Loucy (cell line): ENCODE results near the gene CRYBB2.

Experiments
- H2AFZ ChIP-seq: fragments of 200-600 bp; sonication (generic); 2 replicates; pipeline ENCODE4 v1.6.0; 2016; ENCODE audit warnings: antibody characterized with exemption, mild to moderate bottlenecking, low read length, moderate library complexity
- H3F3A ChIP-seq: fragments of 200-600 bp; 2 replicates; pipeline ENCODE4 v1.6.0; 2016; ENCODE audit warnings: antibody characterized with exemption, low read depth, mild to moderate bottlenecking
- H3K27me3 ChIP-seq: fragments of 200-600 bp; sonication (generic); 2 replicates; pipeline ENCODE4 v1.6.1; 2014; ENCODE audit warnings: low read length, mild to moderate bottlenecking; ENCODE audit not compliant: insufficient read depth, poor library complexity, severe bottlenecking
- H3K36me3 ChIP-seq: fragments of 200-600 bp; sonication (generic); 2 replicates; pipeline ENCODE4 v1.6.1; 2016; ENCODE audit warnings: low read length; ENCODE audit not compliant: insufficient read depth
- H3K4me1 ChIP-seq: fragments of 200-600 bp; sonication (generic); 2 replicates; pipeline ENCODE4 v1.5.1; 2014; ENCODE audit warnings: low read length, mild to moderate bottlenecking; ENCODE audit not compliant: insufficient read depth, poor library complexity, severe bottlenecking
- H3K4me2 ChIP-seq: fragments of 200-600 bp; sonication (generic); 2 replicates; pipeline ENCODE4 v1.6.0; 2014; ENCODE audit warnings: antibody characterized with exemption, low read length, low read depth, mild to moderate bottlenecking; ENCODE audit not compliant: poor library complexity, severe bottlenecking
- H3K4me3 ChIP-seq: fragments of 200-600 bp; sonication (generic); 2 replicates; pipeline ENCODE4 v1.5.1; 2014; ENCODE audit warnings: low read length, mild to moderate bottlenecking, mixed read lengths; ENCODE audit not compliant: poor library complexity, severe bottlenecking
- H3K79me2 ChIP-seq: fragments of 200-600 bp; sonication (generic); 2 replicates; pipeline ENCODE4 v1.6.1; 2014; ENCODE audit warnings: low read length; ENCODE audit not compliant: insufficient read depth
- H3K9ac ChIP-seq: fragments of 200-600 bp; sonication (generic); 2 replicates; pipeline ENCODE4 v1.6.0; 2014; ENCODE audit warnings: mild to moderate bottlenecking, low read depth, low read length, moderate library complexity; ENCODE audit not compliant: poor library complexity, severe bottlenecking
- H3K9me2 ChIP-seq: fragments of 200-600 bp; sonication (generic); replicated peaks from 2 replicates; pipeline ENCODE4 v1.6.1; 2016; ENCODE audit warnings: low read depth, low read length, mixed read lengths
- H3K9me3 ChIP-seq: fragments of 200-600 bp; sonication (generic); 2 replicates; pipeline ENCODE4 v1.6.1; 2014; ENCODE audit warnings: mild to moderate bottlenecking, antibody characterized with exemption, low read length, low read depth; ENCODE audit not compliant: insufficient read depth
- H4K20me1 ChIP-seq: fragments of 200-600 bp; sonication (generic); 2 replicates; pipeline ENCODE4 v1.6.0; 2014; ENCODE audit warnings: antibody characterized with exemption, low read length, mild to moderate bottlenecking; ENCODE audit not compliant: insufficient read depth, poor library complexity, severe bottlenecking
- CTCF ChIP-seq: fragments of 200-600 bp; sonication (generic); conservative IDR thresholded peaks from 2 replicates; pipeline ENCODE4 v1.5.1; 2014; ENCODE audit warnings: mild to moderate bottlenecking, antibody characterized with exemption, low read length
- EZH2phosphoT487 ChIP-seq: fragments of 200-600 bp; IDR thresholded peaks from 2 replicates; pipeline ENCODE4 v1.6.1; 2018; ENCODE audit warnings: antibody characterized with exemption, mild to moderate bottlenecking, moderate library complexity, borderline replicate concordance

The CRYBB2 gene

GRCh38 chr22:25208743-25209505 lies 10.5 kb upstream of the CRYBB2 start:
- Histone ChIP-seq H3F3A (no peaks in the 10 kb centered on the region), H3K9ac (no peak overlapping the region), H3K4me1 (no peaks in the 10 kb centered on the region), H2AFZ (no peak overlapping the region), H3K4me2 (no peak overlapping the region), H3K36me3 (no peaks in the 10 kb centered on the region), H3K9me2 (no peaks in the 10 kb centered on the region), H3K27me3 (no peaks in the 10 kb centered on the region), H4K20me1 (no peaks in the 10 kb centered on the region), H3K9me3 (no peaks in the 10 kb centered on the region), H3K79me2 (no peaks in the 10 kb centered on the region), H3K4me3 (no peak overlapping the region)
- no peak for TF ChIP-seq EZH2phosphoT487
- no peak for TF ChIP-seq CTCF

DNA sequence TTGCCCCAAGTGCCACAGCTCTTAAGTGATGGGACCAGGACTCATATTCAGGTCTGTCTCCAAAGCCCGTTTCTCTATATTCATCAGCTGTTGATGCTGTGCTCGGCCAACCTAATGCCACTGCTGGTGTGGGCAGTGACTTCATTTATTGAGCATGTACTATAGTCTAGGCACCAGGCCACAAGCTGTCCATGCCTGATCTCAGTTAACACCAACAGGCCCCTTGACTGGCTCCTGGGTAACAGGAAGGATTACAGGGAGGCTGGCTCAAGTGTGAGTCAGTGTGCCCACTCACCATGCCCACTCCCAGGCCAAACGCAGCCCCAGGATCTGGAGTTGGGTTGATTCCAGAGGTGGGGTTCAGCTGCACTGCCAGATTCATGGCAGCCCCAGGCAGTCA lies 8.6 kb upstream of the CRYBB2 start:
- H3F3A ChIP-seq = no peaks in the 10 kb centered on the region
- H3K9me2 ChIP-seq = no peaks in the 10 kb centered on the region
- H2AFZ ChIP-seq = no peak overlapping the region
- no peaks in the 10 kb centered on the region for H3K27me3 ChIP-seq
- H3K4me1 ChIP-seq = no peaks in the 10 kb centered on the region
- TF ChIP-seq CTCF = no peak
- no peak for TF ChIP-seq EZH2phosphoT487
- no peaks in the 10 kb centered on the region for H4K20me1 ChIP-seq
- no peak overlapping the region for H3K4me3 ChIP-seq
- H3K9ac ChIP-seq = no peak overlapping the region
- H3K9me3 ChIP-seq = no peaks in the 10 kb centered on the region
- H3K4me2 ChIP-seq = no peak overlapping the region
- no peaks in the 10 kb centered on the region for H3K36me3 ChIP-seq
- no peaks in the 10 kb centered on the region for H3K79me2 ChIP-seq

GRCh38 chr22:25212337-25212736 lies 7.1 kb upstream of the CRYBB2 start:
- Histone ChIP-seq H3K4me2 (no peak overlapping the region), H2AFZ (no peak overlapping the region)

More at GRCh38 chr22:25212337-25212736, 7.1 kb upstream of the CRYBB2 start:
- Histone ChIP-seq H4K20me1 (no peaks in the 10 kb centered on the region), H3K36me3 (no peaks in the 10 kb centered on the region), H3K9me2 (no peaks in the 10 kb centered on the region), H3K4me3 (no peak overlapping the region), H3F3A (no peaks in the 10 kb centered on the region), H3K79me2 (no peaks in the 10 kb centered on the region), H3K4me1 (no peaks in the 10 kb centered on the region), H3K9ac (no peak overlapping the region), H3K27me3 (no peaks in the 10 kb centered on the region), H3K9me3 (no peaks in the 10 kb centered on the region)
- TF ChIP-seq EZH2phosphoT487 (no peak), CTCF (no peak)
